Urinary bladder (tissue), 4 donors: ENCODE results near the gene DHDH. TPM values are rescaled to one million over a fixed set of nuclear protein-coding genes. Genes with fewer than 3 reads are reported as not detected.

Experiments used
- DNase-seq: peaks from one replicate; pipeline ENCODE4 v3.0.0-alpha.2; 2015; ENCODE audit errors: extremely low spot score
- H3K27ac ChIP-seq: one replicate; pipeline ENCODE4 v1.5.1; 2013; ENCODE audit warnings: low read depth, mild to moderate bottlenecking, moderate library complexity
- H3K36me3 ChIP-seq: one replicate; pipeline ENCODE4 v1.6.1; 2013; ENCODE audit warnings: mild to moderate bottlenecking, moderate library complexity; ENCODE audit not compliant: insufficient read depth
- H3K4me1 ChIP-seq: one replicate; pipeline ENCODE4 v1.6.1; 2013; ENCODE audit warnings: mild to moderate bottlenecking, moderate library complexity; ENCODE audit not compliant: insufficient read depth
- H3K4me3 ChIP-seq: one replicate; pipeline ENCODE4 v1.5.1; 2013; ENCODE audit warnings: low read depth, low read length
- WGBS: extraction: QIAGEN DNeasy Blood & Tissue Kit; methylation state at CpG from one replicate; pipeline ENCODE4 v1.1.7; 2013; 5-methylcytosine and 5-hydroxymethylcytosine counted together
- polyA plus RNA-seq: library from polyadenylated mRNA; stranded (reverse); fragments of 200-250 nt; gene quantifications from one replicate; pipeline ENCODE4 v1.2.3, GENCODE V29; 2013
- total RNA-seq: library from RNA; depleted of rRNA; stranded (reverse); fragments of >200 nt; gene quantifications from one replicate; pipeline ENCODE4 v1.2.3, GENCODE V29; 2014
- donor health status: healthy with polysubstance abuse.
- donor health status: healthy.

Gene DHDH
- total and polyA plus RNA-seq, 2 donors = 0.37 to 0.75 TPM

DNA sequence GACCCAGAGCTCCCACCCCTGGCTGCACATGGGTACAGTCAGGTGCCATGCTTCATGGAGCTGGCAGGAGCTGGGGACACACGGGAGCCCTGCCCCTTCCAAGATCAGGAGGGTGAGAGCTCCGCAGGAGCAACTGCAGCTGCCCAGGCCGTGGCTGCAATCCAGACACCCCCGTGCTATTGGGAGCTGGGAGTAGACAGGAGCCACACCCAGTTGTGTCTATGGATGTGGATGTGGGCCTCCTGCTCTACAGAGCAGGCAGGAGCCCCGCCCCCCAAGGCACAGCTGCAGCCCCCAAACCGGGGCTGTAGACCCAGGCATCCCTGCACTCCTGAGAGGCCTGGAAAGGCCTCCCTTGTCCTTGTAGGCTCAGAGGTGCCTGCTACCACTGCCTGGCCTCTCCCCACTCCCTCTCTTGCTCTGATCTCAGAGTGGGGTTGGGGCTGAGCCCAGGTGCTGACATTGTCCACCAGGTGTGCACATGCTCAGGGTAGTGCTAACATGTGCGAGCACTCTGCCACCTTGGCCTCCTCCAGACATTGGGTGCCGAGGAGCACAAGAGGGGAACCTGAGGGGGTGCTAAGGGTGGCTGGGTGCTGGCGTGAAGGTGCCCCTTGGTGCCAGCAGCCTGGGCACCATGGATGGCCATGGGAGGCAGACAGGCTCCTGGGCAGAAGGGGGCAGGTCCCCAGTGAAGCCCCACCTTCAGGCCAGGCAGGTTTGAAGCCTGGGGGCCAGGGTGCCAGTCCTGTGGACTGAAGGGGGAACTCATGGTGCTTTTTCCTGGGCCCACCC is 13.2 kb downstream of the DHDH start:
- no peak overlapping the region for H3K27ac ChIP-seq
- no peaks in the 10 kb centered on the region for H3K36me3 ChIP-seq
- WGBS = 59% methylated on average over 9 of the region's 9 CpGs
- no peaks in the 10 kb centered on the region for H3K4me1 ChIP-seq
- H3K4me3 ChIP-seq = no peak overlapping the region
- DNase-seq = no peak

DNA sequence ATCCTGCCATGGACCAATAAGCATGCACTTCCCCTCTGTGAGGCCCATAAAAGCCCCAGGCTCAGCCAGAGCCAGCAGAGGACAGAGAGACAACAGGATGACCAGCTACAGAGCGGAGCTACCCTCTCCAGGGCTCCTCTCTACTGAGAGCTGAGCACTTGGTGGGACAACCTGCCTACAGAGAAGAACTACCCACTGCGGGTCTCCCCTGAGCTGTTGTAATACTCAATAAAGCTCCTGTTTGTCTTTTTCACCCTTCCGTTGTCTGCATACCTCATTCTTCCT is 13.7 kb downstream of the DHDH start:
- WGBS = 95% methylated on average over 3 of the region's 3 CpGs
- no peak overlapping the region for H3K27ac ChIP-seq
- H3K4me3 ChIP-seq = no peak overlapping the region
- H3K36me3 ChIP-seq = no peaks in the 10 kb centered on the region
- no peak for DNase-seq
- no peaks in the 10 kb centered on the region for H3K4me1 ChIP-seq

DNA sequence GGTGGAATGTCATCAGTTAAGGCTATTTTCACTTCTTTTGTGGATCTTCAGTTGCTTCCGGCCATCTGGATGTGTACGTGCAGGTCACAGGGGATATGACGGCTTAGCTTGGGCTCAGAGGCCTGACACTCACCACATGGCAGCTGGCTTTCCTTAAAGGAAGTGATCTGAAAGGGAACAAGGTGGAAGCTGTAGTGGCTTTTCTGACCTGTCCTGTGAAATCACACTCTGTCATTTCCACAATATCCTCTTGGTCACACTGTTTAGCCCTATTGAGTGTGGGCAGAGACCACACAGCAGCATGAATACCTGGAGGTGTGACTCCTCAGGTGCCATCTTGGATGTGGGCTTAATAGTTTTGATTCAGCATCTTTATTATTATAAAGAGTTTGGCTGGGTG is 16.7 kb downstream of the DHDH start:
- 65% methylated on average over 3 of the region's 3 CpGs for WGBS
- Histone ChIP-seq H3K4me1 (no peaks in the 10 kb centered on the region), H3K27ac (no peak overlapping the region), H3K4me3 (no peak overlapping the region), H3K36me3 (no peaks in the 10 kb centered on the region)
- no peak for DNase-seq

- no peaks in the 10 kb centered on the region for H3K4me1 ChIP-seq
- no peak for DNase-seq
- H3K4me3 ChIP-seq = no peak overlapping the region
- WGBS = 46% methylated on average over 9 of the region's 9 CpGs
- no peak overlapping the region for H3K27ac ChIP-seq
- no peaks in the 10 kb centered on the region for H3K36me3 ChIP-seq
Observed at GRCh38 chr19:48950830-48951519, 17.5 kb downstream of the DHDH start.

GRCh38 chr19:48953141-48953540 is 19.6 kb downstream of the DHDH start:
- Histone ChIP-seq H3K4me1 (no peaks in the 10 kb centered on the region), H3K4me3 (no peak overlapping the region), H3K36me3 (no peaks in the 10 kb centered on the region), H3K27ac (no peak overlapping the region)
- 83% methylated on average over 4 of the region's 4 CpGs for WGBS
- no peak for DNase-seq

- WGBS = 41% methylated on average over 11 of the region's 11 CpGs
- Histone ChIP-seq H3K36me3 (no peaks in the 10 kb centered on the region), H3K27ac (no peak overlapping the region), H3K4me3 (peak overlapping the region; percentile 72), H3K4me1 (no peaks in the 10 kb centered on the region)
- no peak for DNase-seq
Observed at GRCh38 chr19:48953990-48954594, 20.6 kb downstream of the DHDH start.

GRCh38 chr19:48954595-48955307 is 21.3 kb downstream of the DHDH start, which contains the start of gene BAX:
Gene BAX, plus strand, starts transcription at chr19:48954875. Its CDS starts 54 bp downstream, at chr19:48954929.
- Histone ChIP-seq H3K4me3 (peak within 1 kb of the TSS; percentile 72), H3K4me1 (no peaks in the 10 kb centered on the region), H3K36me3 (no peaks in the 10 kb centered on the region), H3K27ac (peak within 1 kb of the TSS; percentile 56)
- peak; percentile 81 for DNase-seq
- WGBS = under 1% methylated on average over 70 of the region's 71 CpGs

DNA sequence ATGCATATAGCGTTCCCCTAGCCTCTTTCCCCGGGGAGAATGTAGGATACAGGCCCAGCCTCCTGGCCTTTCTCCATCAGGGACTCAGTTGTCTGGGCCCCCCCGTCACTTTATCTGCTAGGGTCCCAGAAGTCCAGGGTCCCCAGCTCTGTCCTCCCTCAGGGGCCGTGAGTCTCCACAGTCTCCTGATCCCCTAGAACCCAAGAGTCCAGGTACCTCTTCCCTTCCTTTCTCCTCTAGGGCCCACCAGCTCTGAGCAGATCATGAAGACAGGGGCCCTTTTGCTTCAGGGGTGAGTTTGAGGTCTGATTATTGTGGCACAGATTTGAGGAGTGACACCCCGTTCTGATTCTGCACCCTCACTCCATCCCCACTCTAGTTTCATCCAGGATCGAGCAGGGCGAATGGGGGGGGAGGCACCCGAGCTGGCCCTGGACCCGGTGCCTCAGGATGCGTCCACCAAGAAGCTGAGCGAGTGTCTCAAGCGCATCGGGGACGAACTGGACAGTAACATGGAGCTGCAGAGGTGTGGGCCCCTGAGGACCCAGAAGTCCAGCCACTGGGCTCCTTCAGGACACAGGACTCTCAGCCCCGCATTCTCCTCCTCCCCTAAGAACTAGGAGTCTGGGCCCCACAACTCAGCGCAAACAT is 21.9 kb downstream of the DHDH start:
- DNase-seq = no peak
- H3K27ac ChIP-seq = no peak overlapping the region
- 55% methylated on average over 16 of the region's 16 CpGs for WGBS

DNA sequence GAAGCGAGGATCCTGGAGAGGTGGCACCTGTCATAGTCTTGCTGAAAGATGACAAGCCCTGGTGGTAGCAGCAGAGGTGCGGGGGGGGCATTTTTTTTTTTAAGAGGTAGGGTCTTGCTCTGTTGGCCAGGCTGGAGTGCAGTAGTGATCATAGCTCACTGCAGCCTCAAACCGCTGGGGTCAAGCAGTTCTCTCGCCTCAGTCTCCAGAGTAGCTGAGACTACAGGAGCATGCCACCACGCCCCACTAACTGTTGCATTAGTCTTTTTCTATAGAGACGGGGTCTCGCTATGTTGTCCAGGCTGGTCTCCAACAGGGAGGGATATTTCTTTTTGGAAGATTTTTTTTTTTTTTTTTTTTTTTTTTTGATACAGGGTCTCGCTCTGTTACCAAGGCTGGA is 24.5 kb downstream of the DHDH start:
- 97% methylated on average over 8 of the region's 8 CpGs for WGBS
- no peak overlapping the region for H3K27ac ChIP-seq
- no peak for DNase-seq
- no peaks in the 10 kb centered on the region for H3K36me3 ChIP-seq
- peaks cover 3% of the 10 kb centered on the region for H3K4me1 ChIP-seq
- no peak overlapping the region for H3K4me3 ChIP-seq

More for the DNA sequence above, 21.9 kb downstream of the DHDH start:
- H3K36me3 ChIP-seq = no peaks in the 10 kb centered on the region
- H3K4me3 ChIP-seq = peak overlapping the region; percentile 72
- H3K4me1 ChIP-seq = no peaks in the 10 kb centered on the region

DNA sequence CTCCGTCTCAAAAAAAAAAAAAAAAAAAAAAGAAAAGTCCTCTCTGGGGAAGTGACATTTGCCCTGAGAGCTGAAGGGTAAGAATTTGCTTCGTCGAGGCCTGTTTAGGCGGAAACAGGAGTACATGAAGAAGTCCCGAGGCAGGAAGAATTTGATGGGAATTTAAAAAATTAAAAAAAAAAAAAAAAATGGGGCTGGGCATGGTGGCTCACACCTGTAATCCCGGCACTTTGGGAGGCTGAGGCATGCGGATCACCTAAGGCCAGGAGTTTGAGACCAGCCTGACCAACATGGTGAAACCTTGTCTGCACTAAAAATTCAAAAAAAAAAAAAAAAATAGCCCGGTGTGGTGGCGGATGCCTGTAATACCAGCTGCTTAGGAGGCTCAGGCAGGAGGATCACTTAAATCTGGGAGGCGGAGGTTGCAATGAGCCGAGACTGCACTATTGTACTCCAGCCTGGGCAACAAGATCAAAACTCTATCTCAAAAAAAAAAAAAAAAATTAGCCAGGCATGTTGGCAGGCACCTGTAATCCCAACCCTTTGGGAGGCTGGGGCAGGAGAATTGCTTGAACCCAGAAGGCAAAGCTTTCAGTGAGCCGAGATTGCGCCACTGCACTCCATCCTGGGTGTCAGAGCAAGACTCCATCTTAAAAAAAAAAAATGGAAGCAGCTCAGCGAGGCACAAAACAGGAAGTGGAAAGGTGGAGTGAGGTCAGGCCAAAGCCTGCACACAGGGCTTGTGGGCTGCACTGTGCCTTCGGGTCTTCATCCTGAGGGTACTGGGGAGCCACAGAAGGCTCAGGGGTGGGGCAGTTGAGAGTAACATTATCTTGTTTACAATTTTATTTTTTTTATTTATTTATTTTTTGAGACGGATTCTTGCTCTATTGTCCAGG is 26.1 kb downstream of the DHDH start:
- Histone ChIP-seq H3K36me3 (no peaks in the 10 kb centered on the region), H3K4me1 (peaks cover 5% of the 10 kb centered on the region), H3K27ac (no peak overlapping the region), H3K4me3 (no peak overlapping the region)
- 85% methylated on average over 16 of the region's 16 CpGs for WGBS
- DNase-seq = no peak

GRCh38 chr19:48961051-48961649 is 27.7 kb downstream of the DHDH start:
- H3K36me3 ChIP-seq = no peaks in the 10 kb centered on the region
- WGBS = 85% methylated on average over 19 of the region's 19 CpGs
- no peak overlapping the region for H3K27ac ChIP-seq
- peaks cover 5% of the 10 kb centered on the region for H3K4me1 ChIP-seq
- DNase-seq = no peak
- H3K4me3 ChIP-seq = no peak overlapping the region

DNA sequence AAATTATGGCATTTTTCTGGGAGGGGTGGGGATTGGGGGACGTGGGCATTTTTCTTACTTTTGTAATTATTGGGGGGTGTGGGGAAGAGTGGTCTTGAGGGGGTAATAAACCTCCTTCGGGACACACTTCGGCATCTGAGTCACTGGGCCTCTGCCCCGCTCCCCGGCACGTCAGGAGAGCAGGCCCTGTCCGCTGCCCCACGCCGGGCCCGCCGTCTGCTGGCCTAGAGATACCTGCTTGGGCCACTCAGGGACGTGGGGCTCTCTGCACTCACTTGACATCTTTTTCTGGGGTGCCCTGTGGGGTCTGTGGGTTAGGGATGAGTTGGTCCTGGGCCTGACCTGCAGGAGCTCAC is 28.2 kb downstream of the DHDH start:
- Histone ChIP-seq H3K4me1 (peaks cover 5% of the 10 kb centered on the region), H3K36me3 (no peaks in the 10 kb centered on the region), H3K27ac (peak overlapping the region; percentile 44), H3K4me3 (no peak overlapping the region)
- no peak for DNase-seq
- 84% methylated on average over 12 of the region's 12 CpGs for WGBS
